Measurements from ENCODE around the gene ARHGAP27. TPM values are rescaled to one million over a fixed set of nuclear protein-coding genes. Genes with fewer than 3 reads are reported as not detected.

The ARHGAP27 gene
- total RNA-seq, 1 experiment from 2014 or later = 104 TPM

- Mint-ChIP-seq H3K9me3 (ENCODE audit: low read depth, unreplicated experiment) (no peaks in the 10 kb centered on the region), H3K4me1 (ENCODE audit: low read depth, unreplicated experiment) (peaks cover 13% of the 10 kb centered on the region), H3K4me3 (ENCODE audit: low read depth, unreplicated experiment) (no peak overlapping the region), H3K27me3 (ENCODE audit: unreplicated experiment) (no peaks in the 10 kb centered on the region), H3K36me3 (ENCODE audit: insufficient read depth, unreplicated experiment) (no peaks in the 10 kb centered on the region), H3K27ac (ENCODE audit: unreplicated experiment) (no peak overlapping the region)
- CTCF ChIA-PET = no interaction called here
- no peak for DNase-seq
- TF ChIP-seq CTCF (IDR thresholded peaks at IDR 0.05; ENCODE audit: unreplicated experiment) = no peak
- intact Hi-C loops (cut with micrococcal nuclease; ENCODE audit: unreplicated experiment) = no loop called here
- BruUV-seq (replicated peaks) = no TSS peak
These were observed 80.8 kb downstream of the ARHGAP27 start for GRCh38 chr17:45351831-45352230.

GRCh38 chr17:45347444-45347843 lies 85.2 kb downstream of the ARHGAP27 start:
- Mint-ChIP-seq H3K27ac (ENCODE audit: unreplicated experiment) (no peak overlapping the region), H3K4me1 (ENCODE audit: low read depth, unreplicated experiment) (no peaks in the 10 kb centered on the region), H3K4me3 (ENCODE audit: low read depth, unreplicated experiment) (no peak overlapping the region), H3K36me3 (ENCODE audit: insufficient read depth, unreplicated experiment) (no peaks in the 10 kb centered on the region), H3K9me3 (ENCODE audit: low read depth, unreplicated experiment) (no peaks in the 10 kb centered on the region), H3K27me3 (ENCODE audit: unreplicated experiment) (no peaks in the 10 kb centered on the region)
- DNase-seq = no peak
- CTCF ChIA-PET = interaction anchor here (1.0 kb wide), 2 partner anchors 21 to 29 kb away, joined by 3 to 6 read pairs; no protein-coding TSS in a partner anchor
- intact Hi-C loops (cut with micrococcal nuclease; ENCODE audit: unreplicated experiment) = no loop called here
- TF ChIP-seq CTCF (IDR thresholded peaks at IDR 0.05; ENCODE audit: unreplicated experiment) = no peak
- BruUV-seq (replicated peaks) = no TSS peak

GRCh38 chr17:45346216-45347015 lies 86.3 kb downstream of the ARHGAP27 start:
- DNase-seq = no peak
- Mint-ChIP-seq H3K36me3 (ENCODE audit: insufficient read depth, unreplicated experiment) (no peaks in the 10 kb centered on the region), H3K27me3 (ENCODE audit: unreplicated experiment) (no peaks in the 10 kb centered on the region), H3K4me3 (ENCODE audit: low read depth, unreplicated experiment) (no peak overlapping the region), H3K27ac (ENCODE audit: unreplicated experiment) (no peak overlapping the region), H3K9me3 (ENCODE audit: low read depth, unreplicated experiment) (no peaks in the 10 kb centered on the region), H3K4me1 (ENCODE audit: low read depth, unreplicated experiment) (peaks cover 9% of the 10 kb centered on the region)
- no peak for TF ChIP-seq CTCF (IDR thresholded peaks at IDR 0.05; ENCODE audit: unreplicated experiment)
- BruUV-seq (replicated peaks) = no TSS peak
- intact Hi-C loops (cut with micrococcal nuclease; ENCODE audit: unreplicated experiment) = no loop called here
- CTCF ChIA-PET = interaction anchor here (1.0 kb wide), 1 partner anchor 20 kb away, joined by 3 read pairs; no protein-coding TSS in a partner anchor

GRCh38 chr17:45345554-45346215 lies 87.0 kb downstream of the ARHGAP27 start:
- H3K9me3 Mint-ChIP-seq (ENCODE audit: low read depth, unreplicated experiment) = no peaks in the 10 kb centered on the region
- CTCF ChIA-PET = no interaction called here
- H3K27me3 Mint-ChIP-seq (ENCODE audit: unreplicated experiment) = no peaks in the 10 kb centered on the region
- intact Hi-C loops (cut with micrococcal nuclease; ENCODE audit: unreplicated experiment) = no loop called here
- BruUV-seq (replicated peaks) = no TSS peak
- H3K36me3 Mint-ChIP-seq (ENCODE audit: insufficient read depth, unreplicated experiment) = no peaks in the 10 kb centered on the region
- DNase-seq = no peak
- no peak for TF ChIP-seq CTCF (IDR thresholded peaks at IDR 0.05; ENCODE audit: unreplicated experiment)
- no peak overlapping the region for H3K27ac Mint-ChIP-seq (ENCODE audit: unreplicated experiment)
- H3K4me1 Mint-ChIP-seq (ENCODE audit: low read depth, unreplicated experiment) = peaks cover 11% of the 10 kb centered on the region
- H3K4me3 Mint-ChIP-seq (ENCODE audit: low read depth, unreplicated experiment) = no peak overlapping the region

Measured in Calu3 (cell line).